Activated CD8-positive, alpha-beta memory T cell treated with anti-CD3 and anti-CD28 coated beads, Interleukin-2, amount 10 ng/mL, durations not matched to agents 7 days and 5 days (primary cell): Measurements from ENCODE around the gene MTERF2. TPM values are rescaled to one million over a fixed set of nuclear protein-coding genes. Genes with fewer than 3 reads are reported as not detected.

Experiments
- ATAC-seq: fragments of 150-1000 bp; cut with Tn5 transposase; one replicate; pipeline ENCODE4 v1.10.0; 2021; ENCODE audit warnings: moderate library complexity
- CTCF ChIA-PET: fragments of 350-600 bp; sonication (Branson Sonifier 250); formaldehyde crosslinking; loops from one replicate; lab custom pipeline; 2021; ENCODE audit warnings: antibody characterized with exemption; lab: Charles Lee
- DNase-seq: peaks from one replicate; pipeline ENCODE4 v3.0.0-alpha.2; 2020
- H3K27ac Mint-ChIP-seq: one replicate; pipeline ENCODE4 v1.8.0; 2021; ENCODE audit warnings: mild to moderate bottlenecking, mixed read lengths
- H3K27me3 Mint-ChIP-seq: one replicate; pipeline ENCODE4 v1.8.0; 2021; ENCODE audit warnings: mixed read lengths
- H3K36me3 Mint-ChIP-seq: one replicate; pipeline ENCODE4 v1.8.0; 2021; ENCODE audit warnings: mild to moderate bottlenecking, mixed read lengths
- H3K4me1 Mint-ChIP-seq: one replicate; pipeline ENCODE4 v1.8.0; 2021; ENCODE audit warnings: mixed read lengths
- H3K4me3 Mint-ChIP-seq: one replicate; pipeline ENCODE4 v1.8.0; 2021; ENCODE audit warnings: mild to moderate bottlenecking, moderate library complexity, mixed read lengths
- H3K9me3 Mint-ChIP-seq: one replicate; pipeline ENCODE4 v1.8.0; 2022; ENCODE audit warnings: low read depth, mixed read lengths
- total RNA-seq, 2 experiments: library from RNA; stranded (reverse); gene quantifications; one replicate each; pipeline ENCODE4 v1.2.3, GENCODE V29; 2021

Gene MTERF2
- total RNA-seq, 2 experiments from 2014 or later, result 5.6 to 6.9 TPM

DNA sequence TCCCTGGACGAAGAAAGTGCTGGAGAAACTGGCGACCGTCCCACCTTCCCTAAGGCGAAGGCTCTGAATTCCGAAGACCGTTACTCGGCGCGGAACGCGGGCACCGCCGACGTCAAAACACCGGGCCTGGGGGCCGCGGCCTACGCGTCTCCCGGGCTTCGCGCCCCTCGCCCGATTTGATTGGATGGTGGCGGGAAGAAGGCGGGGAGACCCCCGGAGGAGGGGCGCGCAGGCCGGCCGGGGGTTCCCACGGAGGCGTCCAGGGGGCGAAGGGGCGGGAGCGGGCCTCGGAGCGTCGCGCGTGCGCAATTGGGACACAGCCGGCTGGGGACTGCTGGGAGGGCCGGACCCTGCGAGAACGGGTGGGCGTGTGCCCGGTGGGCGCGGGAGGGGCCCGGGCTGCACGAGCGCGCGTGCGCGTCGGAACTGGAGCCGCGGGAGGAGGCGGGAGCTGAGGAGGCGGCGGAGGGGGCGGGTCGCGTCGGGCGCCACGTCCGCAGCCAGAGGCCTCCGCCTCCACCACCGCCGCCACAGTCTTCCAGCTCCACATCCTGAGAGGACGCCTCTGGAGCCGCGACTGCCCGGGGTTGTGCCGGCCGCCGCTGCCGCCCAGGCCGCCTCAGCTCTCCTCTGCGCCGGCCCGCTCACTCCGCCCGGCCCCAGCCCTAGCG lies 31.4 kb downstream of the MTERF2 start, which contains the start of gene TMEM263:
Gene TMEM263 (plus strand): TSS at position 531 of the 671 bp plus-strand sequence. CDS start 11,210 bp downstream, outside the sequence.
- Mint-ChIP-seq H3K4me1 (peaks cover 19% of the 10 kb centered on the region), H3K4me3 (peak within 1 kb of the TSS; percentile 90), H3K36me3 (peaks cover 7% of the 10 kb centered on the region), H3K9me3 (no peaks in the 10 kb centered on the region), H3K27ac (peak within 1 kb of the TSS; percentile 92), H3K27me3 (no peaks in the 10 kb centered on the region)
- CTCF ChIA-PET, result interaction anchor here (0.7 to 1.8 kb wide), 9 partner anchors 31 to 706 kb away, joined by 3 to 7 read pairs (median 3); partner anchors contain the start of genes MTERF2, POLR3B and RIC8B
- ATAC-seq (peak; percentile 87), DNase-seq (peak; percentile 94)

- DNase-seq (peak; percentile 45), ATAC-seq (no peak)
- H3K9me3 Mint-ChIP-seq, result peaks cover 3% of the 10 kb centered on the region
- CTCF ChIA-PET, result interaction anchor here (0.7 to 1.5 kb wide), 3 partner anchors 32 to 597 kb away, joined by 3 to 4 read pairs (median 4); partner anchors contain the start of genes MTERF2 and POLR3B
- peak overlapping the region; percentile 92 for H3K27ac Mint-ChIP-seq
- H3K27me3 Mint-ChIP-seq, result no peaks in the 10 kb centered on the region
- peak overlapping the region; percentile 90 for H3K4me3 Mint-ChIP-seq
- peaks cover 6% of the 10 kb centered on the region for H3K36me3 Mint-ChIP-seq
- peaks cover 18% of the 10 kb centered on the region for H3K4me1 Mint-ChIP-seq
Measured at GRCh38 chr12:106954462-106955376, 32.2 kb downstream of the MTERF2 start.

- no peak for ATAC-seq
- CTCF ChIA-PET, result no interaction called here
Measured at GRCh38 chr12:106953352-106954250, 33.3 kb downstream of the MTERF2 start.

DNA sequence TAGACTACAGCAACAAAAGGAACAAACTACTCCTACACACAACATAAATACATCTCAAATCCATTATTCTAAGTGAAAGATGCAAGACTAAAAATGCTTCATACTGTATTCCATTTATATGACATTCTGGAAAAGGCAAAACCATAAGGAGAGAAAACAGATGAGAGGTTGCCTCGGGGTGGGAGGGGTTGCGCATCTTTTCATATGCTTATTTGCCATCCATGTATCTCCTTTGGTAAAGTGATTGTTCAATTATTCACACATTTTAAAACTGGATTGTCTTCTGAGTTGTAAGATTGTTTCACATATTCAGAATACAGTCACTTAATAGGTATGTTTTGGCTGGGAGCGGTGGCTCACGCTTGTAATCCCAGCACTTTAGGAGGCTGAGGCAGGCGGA lies 36.4 kb downstream of the MTERF2 start:
- Mint-ChIP-seq H3K36me3 (peaks cover 9% of the 10 kb centered on the region), H3K4me3 (no peak overlapping the region), H3K27ac (no peak overlapping the region), H3K4me1 (peaks cover 9% of the 10 kb centered on the region), H3K27me3 (no peaks in the 10 kb centered on the region), H3K9me3 (peaks cover 14% of the 10 kb centered on the region)
- no peak for ATAC-seq
- no peak for DNase-seq
- CTCF ChIA-PET, result no interaction called here

More at GRCh38 chr12:106953352-106954250, 33.3 kb downstream of the MTERF2 start:
- Mint-ChIP-seq H3K27ac (no peak overlapping the region), H3K36me3 (peaks cover 9% of the 10 kb centered on the region), H3K4me1 (peaks cover 18% of the 10 kb centered on the region), H3K9me3 (peaks cover 11% of the 10 kb centered on the region), H3K27me3 (no peaks in the 10 kb centered on the region), H3K4me3 (no peak overlapping the region)
- DNase-seq, result no peak

DNA sequence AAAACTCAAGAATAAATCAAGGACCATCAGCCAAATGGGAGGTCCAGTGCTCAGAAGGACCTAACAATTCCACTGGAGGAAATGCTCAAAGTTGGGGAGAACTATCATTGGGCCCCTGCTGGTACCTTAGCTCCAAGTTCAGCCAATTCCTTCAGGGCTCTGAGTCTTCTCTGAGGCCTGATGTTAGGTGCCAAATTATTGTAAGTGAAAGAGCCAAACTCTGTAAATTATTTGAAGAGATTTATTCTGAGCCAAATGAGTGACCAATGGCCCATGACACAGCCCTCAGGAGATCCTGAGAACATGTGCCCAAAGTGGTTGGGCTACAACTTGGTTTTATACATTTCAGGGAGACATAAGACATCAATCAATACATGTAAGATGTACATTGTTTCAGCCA lies 39.5 kb downstream of the MTERF2 start:
- no peak overlapping the region for H3K4me3 Mint-ChIP-seq
- H3K4me1 Mint-ChIP-seq, result no peaks in the 10 kb centered on the region
- H3K27me3 Mint-ChIP-seq, result no peaks in the 10 kb centered on the region
- peaks cover 9% of the 10 kb centered on the region for H3K36me3 Mint-ChIP-seq
- CTCF ChIA-PET, result no interaction called here
- ATAC-seq (no peak), DNase-seq (no peak)
- H3K27ac Mint-ChIP-seq, result no peak overlapping the region
- H3K9me3 Mint-ChIP-seq, result peaks cover 17% of the 10 kb centered on the region

DNA sequence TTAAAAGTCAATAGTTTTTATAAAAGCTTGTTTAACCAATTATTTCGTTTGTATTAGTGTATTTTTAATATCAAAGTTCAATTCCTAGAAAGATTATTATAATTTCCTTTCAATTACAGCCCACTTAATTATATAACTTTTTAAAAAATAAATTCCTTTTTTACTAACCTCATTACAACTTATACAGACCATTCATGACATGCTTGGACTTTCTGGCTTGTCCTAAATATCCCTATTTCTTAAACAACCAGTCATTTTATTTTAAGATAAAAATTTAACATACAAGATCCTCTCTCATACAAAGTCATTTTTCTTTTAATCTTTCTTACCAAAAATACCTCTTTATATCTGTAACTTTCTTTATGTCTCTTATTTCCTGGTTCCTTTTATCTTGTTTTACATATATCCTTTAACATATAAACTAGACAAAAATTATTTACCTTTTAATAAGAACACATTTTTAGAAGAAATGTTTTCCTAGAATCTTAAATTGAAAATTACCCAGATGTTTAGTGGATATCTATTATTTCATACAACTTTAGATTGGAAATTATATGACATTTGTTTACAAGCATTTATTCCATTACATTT lies 41.6 kb downstream of the MTERF2 start:
- DNase-seq (no peak), ATAC-seq (no peak)
- Mint-ChIP-seq H3K36me3 (peaks cover 8% of the 10 kb centered on the region), H3K27ac (no peak overlapping the region), H3K4me1 (no peaks in the 10 kb centered on the region), H3K27me3 (no peaks in the 10 kb centered on the region), H3K4me3 (no peak overlapping the region), H3K9me3 (peaks cover 17% of the 10 kb centered on the region)
- CTCF ChIA-PET, result no interaction called here

DNA sequence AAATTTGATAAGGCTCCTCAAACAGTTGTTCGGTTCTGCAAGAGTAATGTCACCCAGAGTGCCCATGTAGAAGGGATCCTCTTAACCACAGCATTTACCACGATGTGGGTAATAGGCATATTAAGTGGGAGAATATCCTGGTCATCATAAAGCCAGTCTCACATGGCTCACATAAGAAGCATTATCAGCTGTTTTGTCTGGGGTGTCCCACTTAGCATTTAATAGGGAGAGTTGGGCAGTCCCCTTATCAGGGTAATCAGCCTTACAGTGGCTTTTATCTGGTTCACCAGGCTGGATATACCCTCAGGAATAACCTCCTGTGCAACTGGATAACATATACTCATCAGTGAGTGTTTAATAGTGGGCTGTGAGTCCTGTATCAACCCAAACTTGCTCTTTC lies 44.2 kb downstream of the MTERF2 start:
- CTCF ChIA-PET, result no interaction called here
- ATAC-seq, result no peak
- H3K27ac Mint-ChIP-seq, result no peak overlapping the region

DNA sequence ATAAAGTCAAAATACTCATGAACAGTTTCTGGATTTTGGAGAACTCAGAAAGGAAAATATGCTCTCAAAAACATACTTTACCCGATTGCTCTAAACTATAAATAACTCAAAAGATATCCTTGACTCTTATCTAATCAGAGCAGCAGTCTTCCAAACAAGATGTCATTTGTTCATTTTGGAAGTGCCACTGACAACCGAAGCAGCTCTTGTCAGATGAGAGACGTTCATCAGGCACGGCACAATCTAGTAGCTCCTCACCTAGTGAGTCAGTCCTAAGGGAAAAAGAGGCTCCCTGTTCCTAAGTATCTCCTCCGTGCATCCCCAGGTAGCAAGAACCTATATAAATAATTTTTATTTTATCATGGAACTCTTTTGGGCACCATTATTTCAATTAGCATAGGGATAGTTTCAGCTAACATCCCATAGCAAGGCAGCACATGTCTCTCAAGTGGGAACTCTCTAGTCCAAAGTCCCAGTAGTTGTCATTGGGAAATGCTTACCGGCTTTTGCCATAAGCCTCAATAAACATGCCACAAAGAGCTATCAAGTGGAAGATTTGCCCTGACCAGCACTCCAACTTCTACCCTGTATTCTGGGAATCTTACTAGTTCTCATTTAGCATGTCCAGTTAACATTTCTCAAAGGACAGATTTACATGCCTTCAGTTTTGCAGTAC lies 45.3 kb downstream of the MTERF2 start:
- CTCF ChIA-PET, result no interaction called here
- peaks cover 3% of the 10 kb centered on the region for H3K9me3 Mint-ChIP-seq
- H3K27ac Mint-ChIP-seq, result no peak overlapping the region
- no peaks in the 10 kb centered on the region for H3K4me1 Mint-ChIP-seq
- peaks cover 3% of the 10 kb centered on the region for H3K36me3 Mint-ChIP-seq
- DNase-seq (no peak), ATAC-seq (no peak)
- no peaks in the 10 kb centered on the region for H3K27me3 Mint-ChIP-seq
- no peak overlapping the region for H3K4me3 Mint-ChIP-seq

More for the DNA sequence above, 44.2 kb downstream of the MTERF2 start:
- Mint-ChIP-seq H3K4me1 (no peaks in the 10 kb centered on the region), H3K27me3 (no peaks in the 10 kb centered on the region), H3K36me3 (peaks cover 3% of the 10 kb centered on the region), H3K4me3 (no peak overlapping the region), H3K9me3 (peaks cover 3% of the 10 kb centered on the region)
- no peak for DNase-seq

- CTCF ChIA-PET, result no interaction called here
- no peaks in the 10 kb centered on the region for H3K36me3 Mint-ChIP-seq
- H3K4me1 Mint-ChIP-seq, result no peaks in the 10 kb centered on the region
- no peak overlapping the region for H3K4me3 Mint-ChIP-seq
- H3K9me3 Mint-ChIP-seq, result no peaks in the 10 kb centered on the region
- H3K27me3 Mint-ChIP-seq, result peaks cover 16% of the 10 kb centered on the region
- ATAC-seq (no peak), DNase-seq (no peak)
- no peak overlapping the region for H3K27ac Mint-ChIP-seq
Measured at GRCh38 chr12:106934277-106934676, 52.7 kb downstream of the MTERF2 start.

Other genes with a start within 250 kb of the MTERF2 start
- 10 to 100 TPM; 14.2 to 15.0 TPM for gene RIC8B, start 212.5 kb downstream of the MTERF2 start, total RNA-seq
- 10 to 100 TPM; 18.9 to 28.8 TPM for gene TMEM263, start 31.2 kb downstream of the MTERF2 start, total RNA-seq
- gene CRY1, start 106.4 kb upstream of the MTERF2 start, total RNA-seq, result 10 to 100 TPM; 15.2 to 20.6 TPM